Colonic mucosa (tissue), 4 donors: ENCODE data around the gene GMIP. TPM values are rescaled to one million over a fixed set of nuclear protein-coding genes. Genes with fewer than 3 reads are reported as not detected.

Experiments
- DNase-seq: peaks from one replicate; pipeline ENCODE4 v3.0.0-alpha.2; 2020
- H3K27ac ChIP-seq: fragments of 200-600 bp; one replicate; pipeline ENCODE4 v1.8.0; 2021
- H3K27me3 ChIP-seq: fragments of 200-600 bp; one replicate; pipeline ENCODE4 v1.8.0; 2021
- H3K36me3 ChIP-seq: fragments of 200-600 bp; one replicate; pipeline ENCODE4 v1.8.0; 2021
- H3K4me1 ChIP-seq: fragments of 200-600 bp; one replicate; pipeline ENCODE4 v1.8.0; 2021; ENCODE audit warnings: mild to moderate bottlenecking
- H3K4me3 ChIP-seq: fragments of 200-600 bp; one replicate; pipeline ENCODE4 v1.8.0; 2021
- H3K9ac ChIP-seq, 2 donors: one replicate each; pipeline ENCODE4 v1.7.0; 2013; ENCODE audit warnings: control low read depth in 2 of 2, low read depth in 2 of 2, low read length in 2 of 2
- H3K9me3 ChIP-seq: fragments of 200-600 bp; one replicate; pipeline ENCODE4 v1.8.0; 2021
- intact Hi-C: fragments of 100-400 bp; cut with DNase I; formaldehyde crosslinking; loops from one replicate; pipeline ENCODE4 v1.14.1; 2022
- total RNA-seq, 2 donors: library from RNA; stranded (reverse); fragmentation: NEBNext Ultra II Directional in 1 of 2; extraction: Animal tissue kit (Norgen Biotek cat#: 25700) in 1 of 2; gene quantifications; one replicate each; pipeline ENCODE4 v1.2.1, GENCODE V29; 2021
- TF ChIP-seq, protein P1 (sequence below): fragments of 200-600 bp; IDR thresholded peaks from one replicate; pipeline ENCODE4 v1.8.0; 2022; ENCODE audit warnings: antibody characterized with exemption, mild to moderate bottlenecking
- donor health status: healthy.
- donor health status: DM: no; HTN: no; CAD: no.
- donor health status: DM: no; HTN: no; CAD: no.

GMIP gene
- total RNA-seq, 2 donors from 2014 or later = 31.4 to 32.2 TPM

DNA sequence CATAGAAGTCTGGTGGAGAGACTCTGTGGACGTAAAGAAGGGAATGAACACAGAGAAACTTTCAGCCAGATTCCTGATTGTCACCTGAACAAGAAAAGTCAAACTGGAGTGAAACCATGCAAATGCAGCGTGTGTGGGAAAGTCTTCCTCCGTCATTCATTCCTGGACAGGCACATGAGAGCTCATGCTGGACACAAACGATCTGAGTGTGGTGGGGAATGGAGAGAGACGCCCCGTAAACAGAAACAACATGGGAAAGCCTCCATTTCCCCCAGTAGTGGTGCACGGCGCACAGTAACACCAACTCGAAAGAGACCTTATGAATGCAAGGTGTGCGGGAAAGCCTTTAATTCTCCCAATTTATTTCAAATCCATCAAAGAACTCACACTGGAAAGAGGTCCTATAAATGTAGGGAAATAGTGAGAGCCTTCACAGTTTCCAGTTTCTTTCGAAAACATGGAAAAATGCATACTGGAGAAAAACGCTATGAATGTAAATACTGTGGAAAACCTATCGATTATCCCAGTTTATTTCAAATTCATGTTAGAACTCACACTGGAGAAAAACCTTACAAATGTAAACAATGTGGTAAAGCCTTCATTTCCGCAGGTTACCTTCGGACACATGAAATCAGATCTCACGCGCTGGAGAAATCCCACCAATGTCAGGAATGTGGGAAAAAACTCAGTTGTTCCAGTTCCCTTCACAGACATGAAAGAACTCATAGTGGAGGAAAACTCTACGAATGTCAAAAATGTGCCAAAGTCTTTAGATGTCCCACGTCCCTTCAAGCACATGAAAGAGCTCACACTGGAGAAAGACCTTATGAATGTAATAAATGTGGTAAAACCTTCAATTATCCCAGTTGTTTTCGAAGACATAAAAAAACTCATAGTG is 36.0 kb upstream of the GMIP start:
- TF ChIP-seq, protein P1, sequence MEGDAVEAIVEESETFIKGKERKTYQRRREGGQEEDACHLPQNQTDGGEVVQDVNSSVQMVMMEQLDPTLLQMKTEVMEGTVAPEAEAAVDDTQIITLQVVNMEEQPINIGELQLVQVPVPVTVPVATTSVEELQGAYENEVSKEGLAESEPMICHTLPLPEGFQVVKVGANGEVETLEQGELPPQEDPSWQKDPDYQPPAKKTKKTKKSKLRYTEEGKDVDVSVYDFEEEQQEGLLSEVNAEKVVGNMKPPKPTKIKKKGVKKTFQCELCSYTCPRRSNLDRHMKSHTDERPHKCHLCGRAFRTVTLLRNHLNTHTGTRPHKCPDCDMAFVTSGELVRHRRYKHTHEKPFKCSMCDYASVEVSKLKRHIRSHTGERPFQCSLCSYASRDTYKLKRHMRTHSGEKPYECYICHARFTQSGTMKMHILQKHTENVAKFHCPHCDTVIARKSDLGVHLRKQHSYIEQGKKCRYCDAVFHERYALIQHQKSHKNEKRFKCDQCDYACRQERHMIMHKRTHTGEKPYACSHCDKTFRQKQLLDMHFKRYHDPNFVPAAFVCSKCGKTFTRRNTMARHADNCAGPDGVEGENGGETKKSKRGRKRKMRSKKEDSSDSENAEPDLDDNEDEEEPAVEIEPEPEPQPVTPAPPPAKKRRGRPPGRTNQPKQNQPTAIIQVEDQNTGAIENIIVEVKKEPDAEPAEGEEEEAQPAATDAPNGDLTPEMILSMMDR = no peak
- no peaks in the 10 kb centered on the region for H3K27me3 ChIP-seq
- no peaks in the 10 kb centered on the region for H3K4me1 ChIP-seq
- no peak overlapping the region for H3K9ac ChIP-seq
- no peak overlapping the region for H3K4me3 ChIP-seq
- intact Hi-C loops = no loop called here
- H3K27ac ChIP-seq = no peak overlapping the region
- peaks cover 6% of the 10 kb centered on the region for H3K36me3 ChIP-seq
- DNase-seq = no peak
- no peaks in the 10 kb centered on the region for H3K9me3 ChIP-seq

DNA sequence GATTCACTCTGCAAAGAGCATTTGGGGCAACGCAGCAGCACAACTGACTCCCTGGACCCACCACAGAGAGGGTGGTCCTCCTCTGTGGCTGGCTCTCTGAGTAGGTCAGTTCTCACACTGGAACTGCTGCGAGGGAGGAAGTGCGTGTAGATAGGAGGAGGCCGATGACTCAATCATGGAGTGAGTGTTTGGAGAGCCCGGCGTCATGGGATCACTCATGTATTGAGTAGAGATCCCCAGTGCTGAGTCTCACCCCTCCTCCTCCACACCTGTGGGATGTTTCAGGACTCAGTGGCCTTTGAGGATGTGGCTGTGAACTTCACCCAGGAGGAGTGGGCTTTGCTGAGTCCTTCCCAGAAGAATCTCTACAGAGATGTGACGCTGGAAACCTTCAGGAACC is 34.1 kb upstream of the GMIP start:
- Histone ChIP-seq H3K36me3 (peaks cover 6% of the 10 kb centered on the region), H3K27me3 (no peaks in the 10 kb centered on the region), H3K9me3 (no peaks in the 10 kb centered on the region), H3K9ac (no peak overlapping the region), H3K27ac (no peak overlapping the region), H3K4me1 (no peaks in the 10 kb centered on the region), H3K4me3 (no peak overlapping the region)
- DNase-seq = no peak
- TF ChIP-seq, protein P1 = no peak
- intact Hi-C loops = no loop called here

DNA sequence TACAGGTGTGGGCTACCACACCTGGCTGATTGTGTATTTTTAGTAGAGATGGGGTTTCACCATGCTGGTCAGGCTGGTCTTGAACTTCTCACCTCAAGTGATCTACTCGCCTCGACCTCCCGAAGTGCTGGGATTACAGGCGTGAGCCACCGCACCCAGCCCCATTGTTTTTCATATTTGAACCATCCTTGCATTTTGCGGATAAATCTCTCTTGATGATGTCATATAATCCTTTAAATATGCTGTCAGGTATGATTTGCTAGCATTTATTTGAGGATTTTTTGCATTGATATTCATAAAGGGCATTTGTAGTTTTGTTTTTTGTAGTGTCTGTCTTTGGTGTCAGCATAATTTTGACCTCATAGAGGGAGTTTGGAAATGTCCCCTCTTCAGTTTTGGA is 30.9 kb upstream of the GMIP start:
- Histone ChIP-seq H3K4me1 (no peaks in the 10 kb centered on the region), H3K9me3 (no peaks in the 10 kb centered on the region), H3K27me3 (no peaks in the 10 kb centered on the region), H3K9ac (no peak overlapping the region), H3K27ac (no peak overlapping the region), H3K36me3 (peaks cover under 1% of the 10 kb centered on the region), H3K4me3 (no peak overlapping the region)
- intact Hi-C loops = no loop called here
- TF ChIP-seq, protein P1 = no peak
- no peak for DNase-seq

DNA sequence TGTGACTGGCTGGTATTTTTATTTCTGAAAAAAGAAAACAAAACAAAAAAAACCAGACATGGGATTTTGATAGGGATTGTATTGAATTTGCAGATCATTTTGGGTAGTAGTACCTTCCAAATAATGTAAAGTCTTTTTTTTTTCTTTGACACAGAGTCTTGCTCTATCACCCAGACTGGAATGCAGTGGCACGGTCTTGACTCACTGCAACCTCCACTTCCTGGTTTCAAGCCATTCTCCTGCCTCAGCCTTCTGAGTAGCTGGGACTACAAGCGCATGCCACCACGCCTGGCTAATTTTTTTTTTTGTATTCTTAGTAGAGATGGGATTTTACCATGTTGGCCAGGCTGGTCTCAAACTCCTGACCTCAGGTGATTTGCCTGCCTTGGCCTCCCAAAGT is 29.4 kb upstream of the GMIP start:
- DNase-seq = no peak
- Histone ChIP-seq H3K27me3 (no peaks in the 10 kb centered on the region), H3K9ac (no peak overlapping the region), H3K36me3 (no peaks in the 10 kb centered on the region), H3K27ac (no peak overlapping the region), H3K4me3 (no peak overlapping the region), H3K4me1 (no peaks in the 10 kb centered on the region), H3K9me3 (no peaks in the 10 kb centered on the region)
- intact Hi-C loops = no loop called here
- TF ChIP-seq, protein P1 = no peak

DNA sequence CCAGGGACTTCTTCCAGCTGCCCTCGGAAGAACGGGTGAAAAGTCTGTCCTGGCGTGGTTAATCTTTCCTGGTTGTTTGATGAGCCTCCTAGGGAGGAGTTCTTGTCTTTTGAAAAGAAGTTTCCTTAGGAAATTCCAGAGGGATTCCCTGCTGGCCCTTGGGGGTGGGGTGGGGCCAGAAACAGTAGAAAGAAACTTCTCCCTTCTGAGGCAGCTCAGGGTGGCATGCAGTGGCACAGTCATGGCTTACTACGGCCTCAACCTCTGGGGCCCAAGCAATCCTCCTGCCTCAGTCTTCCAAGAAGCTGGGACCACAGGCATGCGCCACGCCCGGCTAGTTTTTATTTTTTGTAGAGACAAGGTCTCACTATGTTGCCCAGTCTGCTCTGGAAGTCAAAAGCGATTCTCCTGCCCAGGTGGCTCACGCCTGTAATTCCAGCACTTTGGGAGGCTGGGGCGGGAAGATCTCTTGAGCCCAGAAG is 26.7 kb upstream of the GMIP start:
- intact Hi-C loops = no loop called here
- no peak overlapping the region for H3K9ac ChIP-seq
- TF ChIP-seq, protein P1 = no peak

More for the DNA sequence above, 26.7 kb upstream of the GMIP start:
- Histone ChIP-seq H3K4me1 (no peaks in the 10 kb centered on the region), H3K9me3 (no peaks in the 10 kb centered on the region), H3K27ac (no peak overlapping the region), H3K4me3 (peak overlapping the region; percentile 79), H3K27me3 (no peaks in the 10 kb centered on the region), H3K36me3 (no peaks in the 10 kb centered on the region)
- peak; percentile 17 for DNase-seq
